Keratinocyte (primary cell): ENCODE measurements around the gene ITGA2.

ENCODE experiments used
- CTCF ChIP-seq, 3 experiments: IDR thresholded peaks in 1 of 3; conservative IDR thresholded peaks in 1 of 3; optimal IDR thresholded peaks in 1 of 3; 2 replicates in 2 of 3; 3 replicates in 1 of 3; pipeline versions ENCODE3 to v1.5.1; 2011; ENCODE audit warnings: low read length in 3 of 3, mild to moderate bottlenecking in 3 of 3, moderate library complexity in 2 of 3, control low read depth in 1 of 3, inconsistent platforms in 1 of 3; ENCODE audit not compliant: insufficient read depth in 2 of 3; ENCODE audit errors: extremely low read depth in 1 of 3
- EZH2 ChIP-seq: IDR thresholded peaks from one replicate; pipeline ENCODE4 v1.6.1; 2012; ENCODE audit warnings: inconsistent platforms, mild to moderate bottlenecking, low read length, moderate library complexity

- TF ChIP-seq CTCF (optimal IDR thresholded peaks at IDR 0.05 in 1 of 3, IDR thresholded peaks at IDR 0.05 in 1 of 3, conservative IDR thresholded peaks at IDR 0.05 in 1 of 3; ENCODE audit: extremely low read depth in 1 of 3, insufficient read depth in 2 of 3, low read length in 3 of 3) (no peak), EZH2 (no peak)
Measured at GRCh38 chr5:53087621-53088121, 98.5 kb downstream of the ITGA2 start.
